SK-N-SH (cell line): ENCODE results near the gene GPX6. TPM values are rescaled to one million over a fixed set of nuclear protein-coding genes. Genes with fewer than 3 reads are reported as not detected.

ENCODE experiments used
- CTCF ChIA-PET: fragments of 300-600, 350-600 bp; formaldehyde crosslinking; extraction: SDS; loops from one replicate; lab custom pipeline; 2021; lab: Yijun Ruan, JAX
- POLR2A ChIA-PET: fragments of 350-600 bp; sonication (Branson Sonifier 250); formaldehyde crosslinking; extraction: SDS; loops from one replicate; lab custom pipeline; 2020; ENCODE audit warnings: antibody characterized with exemption, inconsistent platforms; lab: Yijun Ruan, JAX
- DNase-seq: peaks from one replicate; pipeline ENCODE4 v3.0.0; 2012
- H2AFZ ChIP-seq: fragments of 200-600 bp; sonication (generic); 2 replicates; pipeline ENCODE4 v1.8.1; 2016; ENCODE audit warnings: antibody characterized with exemption, mild to moderate bottlenecking, low read depth
- H3F3A ChIP-seq: fragments of 200-600 bp; sonication (generic); replicated peaks from 2 replicates; pipeline ENCODE3; 2016; ENCODE audit warnings: antibody characterized with exemption, mild to moderate bottlenecking; ENCODE audit not compliant: insufficient read depth
- H3K27ac ChIP-seq, 2 experiments: fragments of 200-500 bp in 1 of 2; fragments of 200-600 bp in 1 of 2; sonication (Bioruptor generic) in 1 of 2; sonication (generic), shearing (Covaris generic) in 1 of 2; 2 replicates each; pipeline versions ENCODE4 v1.5.1 to v1.6.1; 2014 to 2016; ENCODE audit warnings: low read depth in 2 of 2, inconsistent platforms in 1 of 2, low read length in 1 of 2, mild to moderate bottlenecking in 1 of 2, mixed read lengths in 1 of 2
- H3K27me3 ChIP-seq: fragments of 200-600 bp; sonication (generic), shearing (Covaris generic); 2 replicates; pipeline ENCODE4 v1.6.1; 2016; ENCODE audit warnings: mixed run types; ENCODE audit not compliant: insufficient read depth
- H3K36me3 ChIP-seq, 2 experiments: fragments of 200-500 bp in 1 of 2; fragments of 200-600 bp in 1 of 2; sonication (Bioruptor generic) in 1 of 2; sonication (generic) in 1 of 2; replicated peaks in 1 of 2; 2 replicates each; pipeline versions ENCODE3 to v1.5.1; 2014 to 2016; ENCODE audit warnings: low read length in 1 of 2, mild to moderate bottlenecking in 1 of 2; ENCODE audit not compliant: insufficient read depth in 2 of 2, control insufficient read depth in 1 of 2
- H3K4me1 ChIP-seq, 2 experiments: fragments of 200-500 bp in 1 of 2; fragments of 200-600 bp in 1 of 2; sonication (Bioruptor generic) in 1 of 2; sonication (generic), shearing (Covaris generic) in 1 of 2; 2 replicates each; pipeline versions ENCODE4 v1.5.1 to v1.6.1; 2014 to 2016; ENCODE audit warnings: low read depth in 1 of 2, low read length in 1 of 2, mixed run types in 1 of 2; ENCODE audit not compliant: insufficient read depth in 2 of 2, control insufficient read depth in 1 of 2
- H3K4me2 ChIP-seq: fragments of 200-600 bp; sonication (generic), shearing (Covaris generic); 2 replicates; pipeline ENCODE4 v1.6.1; 2017; ENCODE audit warnings: mixed run types
- H3K4me3 ChIP-seq, 2 experiments: fragments of 200-500 bp in 1 of 2; fragments of 200-600 bp in 1 of 2; sonication (Bioruptor generic) in 1 of 2; sonication (generic), shearing (Covaris generic) in 1 of 2; 2 replicates each; pipeline versions ENCODE4 v1.5.1 to v1.8.1; 2014 to 2016; ENCODE audit warnings: low read depth in 2 of 2, inconsistent platforms in 1 of 2, low read length in 1 of 2, mild to moderate bottlenecking in 1 of 2, mixed read lengths in 1 of 2, moderate library complexity in 1 of 2
- H3K79me2 ChIP-seq: fragments of 200-600 bp; sonication (generic); 2 replicates; pipeline ENCODE4 v1.8.1; 2017; ENCODE audit warnings: mild to moderate bottlenecking; ENCODE audit not compliant: insufficient read depth
- H3K9ac ChIP-seq: fragments of 200-600 bp; sonication (generic); 2 replicates; pipeline ENCODE4 v1.6.1; 2017; ENCODE audit warnings: mixed run types
- H3K9me2 ChIP-seq: fragments of 200-600 bp; sonication (generic); 2 replicates; pipeline ENCODE4 v1.6.1; 2017; ENCODE audit warnings: mixed run types
- H3K9me3 ChIP-seq: fragments of 200-600 bp; sonication (generic); 2 replicates; pipeline ENCODE4 v1.6.1; 2017; ENCODE audit warnings: mixed run types, mild to moderate bottlenecking, moderate library complexity
- H4K20me1 ChIP-seq: fragments of 200-600 bp; sonication (generic); 2 replicates; pipeline ENCODE4 v1.6.1; 2017; ENCODE audit warnings: mild to moderate bottlenecking, mixed run types; ENCODE audit not compliant: insufficient read depth
- ELF1 ChIP-seq: IDR thresholded peaks from 2 replicates; pipeline ENCODE4 v1.4.0; 2012
- EZH2phosphoT487 ChIP-seq: fragments of 200-600 bp; sonication (generic); IDR thresholded peaks from 2 replicates; pipeline ENCODE4 v1.6.1; 2017; ENCODE audit warnings: low read depth, mixed run types, mild to moderate bottlenecking, antibody characterized with exemption, moderate library complexity, borderline replicate concordance
- FOSL2 ChIP-seq: IDR thresholded peaks from 2 replicates; pipeline ENCODE4 v1.4.0; 2012; ENCODE audit warnings: low read depth, mild to moderate bottlenecking, moderate library complexity, borderline replicate concordance
- FOXJ3 ChIP-seq: sonication (generic); formaldehyde crosslinking; IDR thresholded peaks from 2 replicates; pipeline ENCODE4 v1.5.1; 2020; ENCODE audit warnings: mild to moderate bottlenecking, missing genetic modification reagents
- GABPA ChIP-seq: IDR thresholded peaks from 2 replicates; pipeline ENCODE4 v1.4.0; 2012; ENCODE audit warnings: low read depth, mild to moderate bottlenecking
- GATA2 ChIP-seq: sonication (generic); formaldehyde crosslinking; IDR thresholded peaks from 2 replicates; pipeline ENCODE4 v1.5.0; 2020; ENCODE audit warnings: mild to moderate bottlenecking, missing genetic modification reagents
- MXI1 ChIP-seq: IDR thresholded peaks from 2 replicates; pipeline ENCODE4 v1.6.1; 2012; ENCODE audit warnings: mild to moderate bottlenecking, low read depth, low read length, improper control_type of control experiment
- RAD21 ChIP-seq: IDR thresholded peaks from 2 replicates; pipeline ENCODE4 v1.6.1; 2012; ENCODE audit warnings: mild to moderate bottlenecking, low read length
- REST ChIP-seq: IDR thresholded peaks from 2 replicates; pipeline ENCODE4 v1.6.1; 2012; ENCODE audit warnings: mild to moderate bottlenecking, low read depth, low read length, moderate library complexity
- RXRA ChIP-seq: IDR thresholded peaks from 2 replicates; pipeline ENCODE4 v1.4.0; 2012; ENCODE audit warnings: low read depth, mild to moderate bottlenecking, borderline replicate concordance
- SMC3 ChIP-seq: IDR thresholded peaks from 2 replicates; pipeline ENCODE4 v1.6.1; 2012; ENCODE audit warnings: low read depth, low read length, improper control_type of control experiment
- TCF12 ChIP-seq: IDR thresholded peaks from 2 replicates; pipeline ENCODE4 v1.4.0; 2012
- USF1 ChIP-seq: IDR thresholded peaks from 2 replicates; pipeline ENCODE4 v1.4.0; 2012; ENCODE audit warnings: low read depth, borderline replicate concordance
- WGBS: methylation state at CpG from one replicate; pipeline ENCODE4 v1.1.6; 2017; ENCODE audit warnings: low lambda C conversion rate; 5-methylcytosine and 5-hydroxymethylcytosine counted together
- polyA plus RNA-seq, 3 experiments: library from polyadenylated mRNA; depleted of rRNA; stranded (reverse); fragments of >200 nt; gene quantifications; 2 replicates each; pipeline ENCODE4 v1.2.3, GENCODE V29; 2012

GPX6 gene
- polyA plus RNA-seq, 1 of the 3 experiments (the other 2 are of a cell fraction) = not detected

GRCh38 chr6:28537065-28537464, 21.5 kb upstream of the GPX6 start (continued):
- TF ChIP-seq REST = no peak
- TF ChIP-seq EZH2phosphoT487 = no peak
- no peak for TF ChIP-seq RXRA
- TF ChIP-seq FOSL2 = no peak

- ChIA-PET POLR2A (no interaction called here), CTCF (no interaction called here)
- H3K4me1 ChIP-seq = no peaks in the 10 kb centered on the region
- WGBS = 6% methylated on average over 2 of the region's 2 CpGs
- TF ChIP-seq RAD21 = no peak
- no peak for TF ChIP-seq SMC3
- no peak for TF ChIP-seq REST
- no peak for TF ChIP-seq FOSL2
- TF ChIP-seq GATA2 (CRISPR knock-in tag) = no peak
- TF ChIP-seq EZH2phosphoT487 = no peak
- no peak for TF ChIP-seq MXI1
- TF ChIP-seq GABPA = no peak
- TF ChIP-seq USF1 = no peak
- no peak for TF ChIP-seq ELF1
- TF ChIP-seq FOXJ3 (CRISPR knock-in tag) = no peak
- no peak for TF ChIP-seq TCF12
- H3K4me3 ChIP-seq = no peak overlapping the region
- H2AFZ ChIP-seq = no peak overlapping the region
- no peaks in the 10 kb centered on the region for H3K9me3 ChIP-seq
- peaks cover 8% of the 10 kb centered on the region; the same call in 1 of the 2 replicates for H3K27me3 ChIP-seq
- H3K4me2 ChIP-seq = no peak overlapping the region
- DNase-seq = no peak
- no peaks in the 10 kb centered on the region for H3K9me2 ChIP-seq
- no peak overlapping the region for H3K9ac ChIP-seq
- H3K36me3 ChIP-seq = no peaks in the 10 kb centered on the region
- no peaks in the 10 kb centered on the region for H3F3A ChIP-seq
- H3K27ac ChIP-seq = no peak overlapping the region
- H4K20me1 ChIP-seq = no peaks in the 10 kb centered on the region
- H3K79me2 ChIP-seq = no peaks in the 10 kb centered on the region
Observed at GRCh38 chr6:28534875-28535274, 19.3 kb upstream of the GPX6 start.
